ENCODE measurements around the gene ZNF839.

The ZNF839 gene

GRCh38 chr14:102387086-102387485 lies 67.5 kb downstream of the ZNF839 start:
- no peak for DNase-seq (ENCODE audit: low read depth)

DNA sequence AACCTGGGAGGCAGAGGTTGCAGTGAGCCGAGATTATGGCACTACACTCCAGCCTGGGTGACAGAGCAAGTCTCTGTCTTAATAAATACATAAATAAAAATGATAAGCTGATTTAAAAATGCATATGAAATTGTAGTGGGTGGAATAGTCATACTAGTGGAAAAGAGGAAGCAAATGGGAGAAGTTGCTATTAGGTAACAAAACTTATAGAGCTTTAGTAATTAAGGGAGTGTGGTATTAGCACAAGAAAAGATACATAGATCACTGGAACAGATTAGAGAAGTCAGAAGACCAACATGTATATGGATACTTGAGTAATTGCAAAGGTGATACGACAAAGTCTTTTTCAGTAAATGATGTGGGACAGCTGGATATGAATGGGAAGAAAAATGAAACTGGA lies 69.7 kb downstream of the ZNF839 start:
- DNase-seq (ENCODE audit: low read depth): no peak

GRCh38 chr14:102390064-102390855 lies 70.7 kb downstream of the ZNF839 start:
- no peak for DNase-seq (ENCODE audit: low read depth)
